GM12865 (cell line): Measurements from ENCODE around the gene MTURN.

Experiments used
- DNase-seq: peaks from one replicate; pipeline ENCODE4 v3.0.0; 2010; ENCODE audit warnings: low read depth
- H3K4me3 ChIP-seq: 2 replicates; pipeline ENCODE4 v1.5.1; 2011; ENCODE audit warnings: mild to moderate bottlenecking, low read depth, low read length, control low read depth
- TF ChIP-seq, protein P1 (sequence below): IDR thresholded peaks from 2 replicates; pipeline ENCODE4 v1.5.1; 2011; ENCODE audit warnings: low read length, control low read depth, low read depth, inconsistent platforms; ENCODE audit not compliant: insufficient read depth; ENCODE audit errors: missing control alignments

MTURN gene

DNA sequence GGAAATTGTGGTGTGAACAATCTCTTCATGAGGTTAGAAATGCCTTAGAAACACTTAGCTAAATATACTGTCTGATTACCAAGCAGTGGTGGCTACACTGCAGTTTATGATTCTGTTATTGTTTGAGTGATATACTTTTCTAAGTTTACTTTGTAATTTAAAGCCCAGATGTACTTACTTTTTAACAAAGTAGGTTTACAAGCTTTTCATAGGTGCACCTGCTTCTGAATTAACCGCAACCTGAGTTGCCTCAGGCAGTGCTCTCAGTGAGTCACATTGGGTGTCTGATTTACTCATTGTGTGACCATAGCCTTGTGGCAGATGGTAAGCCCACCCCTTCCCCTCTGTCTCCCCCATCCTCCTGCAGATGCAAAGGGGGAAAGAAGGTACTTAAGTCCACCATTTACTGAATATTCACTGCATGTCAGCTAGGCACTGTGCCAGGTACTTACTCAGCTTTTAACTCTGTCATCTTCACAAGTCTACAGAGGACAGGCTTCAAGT is 9.0 kb downstream of the MTURN start:
- no peak overlapping the region for H3K4me3 ChIP-seq
- TF ChIP-seq, protein P1, sequence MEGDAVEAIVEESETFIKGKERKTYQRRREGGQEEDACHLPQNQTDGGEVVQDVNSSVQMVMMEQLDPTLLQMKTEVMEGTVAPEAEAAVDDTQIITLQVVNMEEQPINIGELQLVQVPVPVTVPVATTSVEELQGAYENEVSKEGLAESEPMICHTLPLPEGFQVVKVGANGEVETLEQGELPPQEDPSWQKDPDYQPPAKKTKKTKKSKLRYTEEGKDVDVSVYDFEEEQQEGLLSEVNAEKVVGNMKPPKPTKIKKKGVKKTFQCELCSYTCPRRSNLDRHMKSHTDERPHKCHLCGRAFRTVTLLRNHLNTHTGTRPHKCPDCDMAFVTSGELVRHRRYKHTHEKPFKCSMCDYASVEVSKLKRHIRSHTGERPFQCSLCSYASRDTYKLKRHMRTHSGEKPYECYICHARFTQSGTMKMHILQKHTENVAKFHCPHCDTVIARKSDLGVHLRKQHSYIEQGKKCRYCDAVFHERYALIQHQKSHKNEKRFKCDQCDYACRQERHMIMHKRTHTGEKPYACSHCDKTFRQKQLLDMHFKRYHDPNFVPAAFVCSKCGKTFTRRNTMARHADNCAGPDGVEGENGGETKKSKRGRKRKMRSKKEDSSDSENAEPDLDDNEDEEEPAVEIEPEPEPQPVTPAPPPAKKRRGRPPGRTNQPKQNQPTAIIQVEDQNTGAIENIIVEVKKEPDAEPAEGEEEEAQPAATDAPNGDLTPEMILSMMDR: no peak
- no peak for DNase-seq

DNA sequence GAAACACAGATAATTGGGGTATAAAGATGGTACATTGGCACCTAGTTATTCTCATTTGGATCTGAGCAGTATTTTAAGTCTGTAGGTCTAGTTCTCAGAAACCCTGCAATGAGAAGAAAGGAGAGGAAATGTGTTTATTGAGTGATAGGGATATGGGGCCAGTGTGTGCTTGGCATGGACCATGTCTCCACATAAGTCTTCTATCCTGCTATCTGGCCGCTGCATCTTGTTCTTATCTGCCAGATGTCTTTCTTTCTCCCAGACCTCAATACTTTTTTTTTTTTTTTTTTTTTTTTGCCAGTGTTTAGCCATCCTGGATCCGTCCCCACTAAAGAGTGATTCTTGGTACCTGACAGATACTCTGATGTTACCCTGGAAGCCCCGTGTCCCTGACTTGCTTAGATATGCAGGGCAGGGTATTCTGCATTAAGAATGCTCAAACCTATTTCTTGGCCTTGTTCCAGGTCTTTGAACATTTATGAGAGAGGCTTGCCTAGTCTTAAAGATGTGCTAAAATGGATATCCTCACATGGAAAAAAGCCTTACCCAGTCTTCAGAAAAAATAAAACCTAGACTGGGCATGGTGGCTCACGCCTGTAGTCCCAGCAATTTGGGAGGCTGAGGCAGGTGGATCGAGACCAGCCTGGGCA is 10.0 kb downstream of the MTURN start:
- TF ChIP-seq, protein P1: no peak
- no peak for DNase-seq
- H3K4me3 ChIP-seq: no peak overlapping the region

DNA sequence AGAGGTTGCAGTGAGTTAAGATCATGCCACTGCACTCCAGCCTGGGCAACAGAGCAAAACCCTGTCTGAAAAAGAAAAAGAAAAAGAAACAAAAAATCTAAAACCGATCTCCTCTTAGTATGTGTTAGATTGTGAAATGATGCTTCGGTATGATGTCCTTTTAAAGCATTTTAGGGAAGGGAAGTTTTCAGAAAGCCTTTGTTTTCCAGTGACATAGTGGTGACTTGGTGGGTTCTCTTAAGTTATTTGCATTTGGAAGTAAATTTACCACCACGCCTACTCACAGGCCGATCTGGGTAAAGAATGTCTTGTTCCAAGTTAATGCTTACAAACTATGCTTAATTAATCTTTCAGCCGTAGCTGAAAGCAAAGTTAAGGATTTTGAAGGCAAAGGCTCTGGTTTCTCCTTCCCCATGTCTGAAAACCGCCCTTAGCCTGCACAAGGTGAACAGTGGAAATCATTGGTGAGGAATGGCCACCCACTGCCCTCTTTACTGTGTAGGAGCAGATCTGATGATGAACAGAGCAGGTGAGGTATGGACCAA is 10.7 kb downstream of the MTURN start:
- no peak overlapping the region for H3K4me3 ChIP-seq
- DNase-seq: no peak
- TF ChIP-seq, protein P1: no peak

DNA sequence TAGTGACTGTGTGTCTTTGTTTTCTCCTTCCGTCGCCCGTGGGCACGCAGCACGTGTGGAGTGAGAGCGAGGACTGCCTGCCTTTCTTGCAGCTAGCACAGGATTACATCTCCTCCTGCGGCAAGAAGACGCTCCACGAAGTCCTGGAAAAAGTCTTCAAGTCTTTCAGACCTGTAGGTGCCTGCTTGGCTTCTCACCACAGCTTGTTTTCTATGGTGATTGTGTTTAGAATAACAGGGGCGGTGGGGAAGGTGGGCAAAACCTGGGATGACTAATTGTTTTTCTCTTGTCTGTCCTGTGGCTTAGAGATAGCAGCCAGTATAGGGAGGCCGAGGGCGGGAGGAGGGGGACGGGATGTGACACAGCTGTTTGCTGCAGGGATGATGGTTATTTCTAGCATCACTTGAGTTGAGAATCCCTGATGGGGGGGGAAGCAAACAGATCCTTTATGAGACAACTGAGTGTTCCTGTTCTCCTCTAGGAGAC is 11.4 kb downstream of the MTURN start:
- H3K4me3 ChIP-seq: no peak overlapping the region
- TF ChIP-seq, protein P1: no peak
- DNase-seq: no peak

DNA sequence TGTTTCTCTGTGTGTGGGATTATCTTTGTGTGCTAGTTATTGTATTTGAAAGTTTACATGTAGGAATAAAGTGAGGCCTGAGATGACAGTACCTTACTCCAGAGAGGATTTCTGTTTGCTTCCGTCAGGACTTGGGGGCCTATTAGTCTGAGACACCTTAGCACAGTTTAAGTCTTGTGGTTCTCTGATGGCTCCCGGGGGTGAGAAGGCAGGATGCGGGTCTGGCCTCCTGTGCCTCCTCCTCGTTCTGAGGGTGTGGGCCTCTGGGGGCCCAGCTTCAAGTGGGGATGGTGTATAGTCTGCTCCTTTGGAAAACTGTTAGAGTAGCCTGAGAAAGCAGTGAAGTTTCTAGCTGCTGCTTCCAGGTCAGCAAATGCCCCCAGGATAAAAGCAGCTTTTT is 12.4 kb downstream of the MTURN start:
- TF ChIP-seq, protein P1: no peak
- H3K4me3 ChIP-seq: no peak overlapping the region
- DNase-seq: no peak

DNA sequence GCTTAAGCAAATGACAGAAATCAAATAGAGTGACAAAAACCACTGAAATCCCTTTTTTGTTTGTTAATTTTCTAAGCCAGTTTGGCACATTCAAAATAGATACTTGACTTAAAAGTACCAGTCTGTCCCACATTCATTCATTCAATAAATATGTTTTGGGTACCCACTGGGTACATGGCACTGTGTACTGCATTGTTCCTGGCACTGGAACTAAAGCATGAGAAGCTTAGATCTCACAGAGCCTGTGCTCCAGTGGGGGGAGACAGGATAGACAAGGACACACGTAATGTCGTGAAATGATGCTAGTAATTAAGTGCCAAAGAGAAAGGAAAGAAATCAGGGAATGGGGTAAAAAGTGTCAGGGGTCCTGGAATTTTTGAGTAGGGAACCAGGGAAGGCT is 13.0 kb downstream of the MTURN start:
- no peak overlapping the region for H3K4me3 ChIP-seq
- no peak for DNase-seq
- TF ChIP-seq, protein P1: no peak

DNA sequence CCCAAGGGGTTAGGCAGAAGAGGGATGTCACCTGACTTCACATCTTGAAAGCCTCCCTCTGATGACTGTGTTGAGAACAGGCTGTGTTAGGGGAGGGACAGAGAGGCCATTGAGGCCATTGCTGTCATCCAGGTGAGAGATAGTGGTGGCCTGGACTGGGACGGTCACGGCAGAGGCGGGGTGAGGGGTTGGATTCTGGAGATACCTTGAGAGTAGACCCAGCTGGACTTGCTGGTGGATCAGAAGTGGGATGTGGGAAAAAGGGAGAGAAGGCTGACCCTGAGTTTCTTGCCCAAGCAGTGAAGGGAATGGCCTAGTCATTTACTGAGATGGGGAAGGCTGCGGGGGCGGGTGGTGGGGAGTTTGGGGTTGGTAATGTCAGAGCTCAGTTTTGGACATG is 13.6 kb downstream of the MTURN start:
- TF ChIP-seq, protein P1: no peak
- no peak for DNase-seq
- H3K4me3 ChIP-seq: no peak overlapping the region
